NCI-H187 (cell line): ENCODE measurements around the gene KRTAP1-4.
"Not testable (repeated sequence)": the region's sequence is repeated elsewhere in the genome, so short reads cannot be mapped to it uniquely, and the experiment has no call there.

Source experiments
- DNase-seq, 2 experiments: peaks; one replicate each; lab custom pipeline; 2025; lab: John Stamatoyannopoulos, UW

Gene KRTAP1-4

GRCh38 chr17:41029633-41030245 is at the start of gene KRTAP1-4:
KRTAP1-4 (minus strand) TSS chr17:41030195; CDS start chr17:41030078, 117 bp downstream.
- no peak for DNase-seq

DNA sequence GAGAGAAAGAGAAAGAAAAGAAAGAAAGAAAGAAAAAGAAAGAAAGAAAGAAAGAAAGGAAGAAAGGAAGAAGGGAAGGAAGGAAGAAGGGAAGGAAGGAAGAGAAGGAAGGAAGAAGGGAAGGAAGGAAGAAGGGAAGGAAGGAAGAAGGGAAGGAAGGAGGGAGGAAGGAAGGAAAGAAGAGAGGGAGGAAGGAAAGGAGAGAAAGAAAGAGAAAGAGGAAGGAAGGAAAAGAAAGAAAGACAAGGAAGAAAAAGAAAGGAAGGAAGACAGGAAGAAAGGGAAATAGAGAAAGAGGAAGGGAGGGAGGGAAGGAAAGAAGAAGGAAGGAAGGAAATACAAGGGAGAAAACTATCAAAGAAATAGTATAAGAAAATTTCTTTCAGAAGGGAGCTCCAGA is 46.8 kb upstream of the KRTAP1-4 start:
- no peak for DNase-seq

DNA sequence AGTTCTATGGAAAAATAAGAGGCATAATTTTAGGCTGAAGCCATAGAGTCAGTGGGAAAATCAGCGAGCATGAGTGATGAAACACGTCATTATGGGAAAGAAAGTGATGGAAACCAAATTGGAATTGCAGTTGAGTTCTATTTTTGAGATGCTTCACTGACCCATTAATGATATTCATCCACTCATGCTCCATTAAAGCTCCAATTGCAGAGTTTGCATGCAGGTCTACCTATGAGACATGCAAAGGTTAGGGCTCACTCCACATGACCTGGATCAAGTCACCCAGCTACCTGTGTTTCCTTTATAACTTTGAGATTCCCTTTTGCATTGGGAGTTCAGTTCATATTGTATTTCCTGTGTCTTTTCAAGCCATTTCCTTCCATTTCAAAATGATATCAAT is 43.7 kb upstream of the KRTAP1-4 start:
- no peak for DNase-seq

DNA sequence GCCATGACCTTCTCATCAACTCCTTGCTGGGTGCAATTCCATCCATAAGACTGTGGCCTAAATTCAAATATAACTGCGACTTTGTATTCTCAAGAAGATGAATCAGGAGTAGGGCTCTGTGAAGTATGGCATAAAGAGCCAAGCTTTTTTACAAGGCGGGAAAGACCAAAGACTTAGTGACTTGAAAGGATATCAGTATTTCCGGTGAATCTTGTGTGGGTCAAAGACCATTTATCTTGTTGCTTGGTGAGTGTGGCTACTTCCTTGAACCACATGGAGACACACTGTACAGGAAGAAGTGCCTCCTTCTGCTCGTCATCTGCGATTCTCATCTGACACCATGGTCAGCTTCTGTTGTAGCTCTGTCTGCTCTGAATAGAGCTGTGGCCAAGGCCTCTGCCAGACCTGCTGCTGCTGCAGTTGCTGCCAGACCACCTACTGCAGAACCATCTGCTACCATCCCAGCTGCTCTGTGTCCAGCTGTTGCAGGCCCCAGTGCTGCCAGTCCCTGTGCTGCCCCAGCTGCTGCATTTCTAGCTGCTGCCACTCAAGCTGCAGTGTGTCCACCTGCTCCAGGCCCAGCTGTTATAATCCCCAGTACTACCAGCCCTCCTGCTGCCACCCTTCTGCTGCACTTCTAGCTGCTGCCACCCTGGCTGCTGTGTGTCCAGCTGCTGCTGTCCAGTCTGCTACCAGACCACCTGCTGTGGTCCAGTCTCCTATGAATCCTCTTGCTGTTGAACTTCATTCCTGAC is 41.8 kb upstream of the KRTAP1-4 start:
- no peak for DNase-seq

DNA sequence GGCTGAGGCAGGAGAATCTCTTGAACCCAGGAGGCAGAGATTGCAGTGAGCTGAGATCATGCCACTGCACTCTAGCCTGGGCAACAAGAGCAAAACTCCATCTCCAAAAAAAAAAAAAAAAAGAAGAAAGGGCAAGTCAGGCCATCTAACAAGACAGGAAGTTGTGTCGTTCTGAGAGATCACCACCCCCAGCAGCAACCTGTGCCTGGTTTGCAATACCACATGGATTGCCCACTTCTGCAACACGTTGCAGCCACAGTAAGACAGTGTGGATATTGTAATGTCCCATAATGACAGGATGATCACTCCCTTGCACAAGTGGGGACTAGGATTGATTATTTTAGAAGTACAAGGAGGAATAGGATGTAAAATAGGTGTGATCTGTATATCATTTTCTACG is 39.0 kb upstream of the KRTAP1-4 start:
- no peak for DNase-seq

DNA sequence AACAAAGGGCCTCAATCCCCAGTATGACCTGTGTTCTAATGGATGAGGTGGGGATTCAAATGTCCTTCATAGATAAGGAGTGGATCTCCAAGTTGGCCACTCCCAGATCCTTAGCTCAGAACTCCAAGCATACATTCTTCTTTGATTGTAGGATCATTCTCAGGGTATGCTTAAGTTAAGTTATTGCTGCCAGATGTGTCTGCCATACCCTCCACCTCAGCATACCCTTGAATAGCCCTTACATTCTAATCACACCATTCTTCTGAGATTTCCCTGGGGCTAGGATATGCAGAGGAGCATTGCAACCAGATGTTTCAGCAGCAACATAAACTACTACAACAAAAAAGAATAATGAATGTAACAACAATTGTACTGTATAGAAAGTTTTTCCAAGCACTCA is 37.3 kb upstream of the KRTAP1-4 start:
- no peak for DNase-seq

- no peak for DNase-seq
These were observed 36.0 kb upstream of the KRTAP1-4 start, which contains the start of gene KRTAP2-4 for GRCh38 chr17:41065829-41066624. KRTAP2-4 (minus strand) TSS chr17:41065879; CDS start chr17:41065845, 34 bp downstream.

DNA sequence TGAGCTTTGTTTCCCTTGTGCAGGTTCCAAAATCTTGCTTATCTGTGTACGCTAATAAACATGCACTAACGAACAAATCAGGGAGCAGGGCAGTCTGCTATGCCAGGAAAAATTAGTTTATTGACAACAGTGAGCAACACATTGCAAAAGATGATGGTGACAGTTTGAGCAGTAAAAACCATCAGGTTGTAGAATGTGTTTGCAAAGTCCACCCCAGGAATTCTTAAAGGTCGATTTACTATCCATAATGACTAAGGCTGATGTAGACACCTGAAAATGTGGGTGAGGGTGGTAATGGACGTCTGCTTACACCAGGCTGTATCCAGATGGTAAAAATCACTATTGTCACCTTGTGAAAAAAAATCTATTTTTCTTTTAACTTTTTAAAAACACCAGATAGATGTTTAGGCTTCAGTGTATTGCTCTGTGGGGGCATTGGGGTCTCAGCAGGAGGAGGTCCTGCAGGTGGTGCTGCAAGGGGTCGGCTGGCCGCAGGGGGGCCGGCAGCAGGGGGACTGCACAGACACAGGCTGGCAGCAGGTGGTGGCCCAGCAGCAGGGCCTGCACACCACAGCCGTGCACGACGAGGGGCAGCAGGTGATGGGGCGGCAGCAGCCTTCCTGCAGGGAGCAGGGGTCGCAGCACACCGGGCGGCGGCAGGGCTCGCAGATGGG is 35.2 kb upstream of the KRTAP1-4 start:
- not testable (repeated sequence) for DNase-seq

GRCh38 chr17:41064301-41064700 is 34.3 kb upstream of the KRTAP1-4 start:
- DNase-seq, result no peak

DNA sequence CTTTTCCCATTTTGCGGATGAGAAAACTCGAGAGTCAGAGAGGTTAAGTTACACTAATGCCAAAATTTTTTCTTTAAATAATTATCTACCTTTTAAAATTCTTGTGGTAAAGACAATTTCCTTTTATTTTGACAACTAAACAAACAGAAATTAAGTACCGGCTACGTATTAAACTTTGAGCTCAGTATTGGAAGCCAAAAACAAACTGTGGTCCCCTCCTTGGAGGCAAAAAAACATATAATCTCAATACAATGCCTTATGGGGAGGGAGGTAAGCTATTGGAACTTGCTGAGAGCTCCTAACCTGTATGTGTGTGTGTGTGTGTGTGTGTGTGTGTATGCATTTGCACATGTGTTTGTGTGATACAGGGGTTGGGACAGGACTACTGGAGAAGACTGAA is 33.5 kb upstream of the KRTAP1-4 start:
- DNase-seq, result no peak

DNA sequence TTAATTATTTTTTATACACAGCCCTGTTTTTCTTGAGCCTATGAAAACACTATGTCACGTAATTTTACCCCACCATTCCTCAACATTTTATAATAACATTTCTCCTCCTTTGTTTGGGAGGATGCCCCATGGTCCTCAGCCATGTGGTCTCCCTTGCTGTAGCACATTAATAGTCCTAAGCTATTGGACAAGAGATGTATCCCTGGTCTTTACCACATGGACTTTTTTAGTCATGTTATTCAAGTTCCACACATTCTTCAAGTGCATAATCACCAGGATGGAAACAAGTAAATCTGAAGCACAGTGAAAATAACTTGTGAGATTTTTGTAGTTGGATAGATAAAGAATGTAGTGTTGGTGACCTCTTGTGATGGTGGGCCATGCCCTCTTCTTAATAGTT is 32.0 kb upstream of the KRTAP1-4 start:
- no peak for DNase-seq

DNA sequence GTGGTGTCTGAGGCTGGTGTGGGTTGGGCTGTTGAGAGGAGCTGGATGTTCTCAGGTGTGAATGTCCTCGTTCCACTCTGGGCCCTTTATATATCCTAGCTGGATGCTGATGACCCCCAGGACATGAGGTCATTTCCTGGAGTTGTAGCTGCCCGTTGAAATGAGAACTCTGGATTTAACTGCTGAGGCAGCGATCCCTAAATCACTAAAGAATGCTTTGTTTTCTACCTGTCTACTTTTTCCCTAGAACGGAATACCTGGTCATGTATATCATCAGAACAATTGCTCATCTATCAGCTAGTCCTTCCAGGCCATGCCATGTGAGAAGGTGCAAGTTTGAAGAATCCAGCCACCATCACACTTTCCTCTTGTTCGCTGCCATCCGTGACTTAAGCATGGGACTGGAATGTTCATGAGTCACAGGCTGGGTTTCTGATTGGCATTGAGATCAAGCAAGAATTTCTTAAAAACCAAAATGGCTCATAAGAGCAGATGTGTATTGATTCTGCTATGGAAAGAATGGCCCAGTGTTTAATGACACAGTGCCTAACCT is 30.1 kb upstream of the KRTAP1-4 start, which contains the start of gene KRTAP2-3:
KRTAP2-3 (minus strand) TSS at position 63 of the 553 bp plus-strand sequence. CDS start 64 bp downstream, outside the sequence.
- DNase-seq, result no peak

- not testable (repeated sequence) for DNase-seq
These were observed 29.5 kb upstream of the KRTAP1-4 start for GRCh38 chr17:41059276-41060051.

DNA sequence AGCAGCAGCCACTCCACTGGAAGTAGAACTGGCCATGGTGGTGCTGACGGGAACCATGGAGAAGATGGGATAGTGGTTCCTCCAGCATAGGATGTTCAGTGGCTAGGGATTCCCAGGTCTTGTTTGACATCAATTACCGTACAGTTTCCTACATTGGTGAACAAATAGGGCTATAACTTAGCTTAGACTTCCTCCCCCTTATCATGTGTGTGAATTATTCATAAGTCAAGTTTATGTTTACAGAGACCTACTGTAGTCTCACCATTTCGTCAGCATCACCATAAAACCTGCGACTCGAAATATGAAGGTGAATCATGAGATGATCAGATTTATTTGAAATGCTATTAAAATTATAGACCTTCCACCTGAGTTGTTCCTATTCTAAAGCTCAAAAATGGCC is 28.7 kb upstream of the KRTAP1-4 start:
- DNase-seq, result no peak

GRCh38 chr17:41057547-41057946 is 27.6 kb upstream of the KRTAP1-4 start:
- no peak for DNase-seq

DNA sequence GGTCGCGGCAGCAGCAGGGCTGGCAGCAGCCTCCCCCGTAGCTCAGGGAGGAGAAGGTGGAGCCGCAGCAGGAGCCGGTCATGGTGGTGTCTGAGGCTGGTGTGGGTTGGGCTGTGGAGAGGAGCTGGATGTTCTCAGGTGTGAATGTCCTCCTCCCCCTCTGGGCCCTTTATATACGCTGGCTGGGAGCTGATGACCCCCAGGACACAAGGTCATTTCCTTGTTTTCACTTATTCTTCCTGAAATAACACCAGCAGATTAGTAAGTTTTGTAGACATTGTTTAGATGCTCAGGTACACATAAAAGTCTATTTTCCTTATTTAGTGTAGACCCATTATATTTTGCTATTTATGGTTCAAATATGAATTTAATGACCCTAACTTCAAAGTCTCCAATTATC is 25.1 kb upstream of the KRTAP1-4 start, which contains the start of gene KRTAP2-2:
KRTAP2-2 (minus strand) TSS at position 101 of the 400 bp plus-strand sequence; CDS start at position 82, 19 bp downstream.
- not testable (repeated sequence) for DNase-seq

DNA sequence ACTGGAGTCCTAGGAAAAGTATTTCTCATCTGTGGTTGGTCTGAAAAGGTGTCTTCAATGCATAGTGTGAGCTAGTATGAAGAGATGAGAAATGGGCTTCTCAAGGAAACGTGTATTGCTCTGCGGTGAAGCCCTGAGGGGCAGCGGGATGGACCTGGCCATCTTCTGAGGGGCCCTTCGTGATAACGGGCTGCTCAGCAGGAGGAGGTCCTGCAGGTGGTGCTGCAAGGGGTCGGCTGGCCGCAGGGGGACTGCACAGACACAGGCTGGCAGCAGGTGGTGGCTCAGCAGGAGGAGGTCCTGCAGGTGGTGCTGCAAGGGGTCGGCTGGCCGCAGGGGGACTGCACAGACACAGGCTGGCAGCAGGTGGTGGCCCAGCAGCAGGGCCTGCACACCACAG is 24.6 kb upstream of the KRTAP1-4 start:
- DNase-seq, result not testable (repeated sequence)

GRCh38 chr17:41054025-41054424 is 24.0 kb upstream of the KRTAP1-4 start:
- no peak for DNase-seq

- no peak for DNase-seq
These were observed 22.6 kb upstream of the KRTAP1-4 start for GRCh38 chr17:41052566-41052965.

DNA sequence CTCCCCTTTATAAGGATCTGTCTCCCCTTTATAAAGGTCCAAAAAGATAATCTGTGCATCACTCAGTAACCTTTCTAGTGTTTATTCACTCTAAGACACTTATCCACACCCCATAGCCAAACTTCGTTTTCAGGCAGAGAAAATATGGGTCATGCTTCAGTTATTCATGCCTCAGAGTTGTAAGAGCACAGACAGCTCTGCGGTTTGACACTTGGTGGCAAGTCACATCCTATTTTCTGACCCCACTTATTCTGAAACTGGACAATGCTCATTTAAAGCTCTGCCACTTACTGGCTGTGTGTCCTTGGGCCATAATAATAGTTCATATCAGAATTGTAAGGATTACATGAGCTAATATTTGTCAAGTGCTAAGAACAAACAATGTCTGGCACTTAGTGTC is 19.1 kb upstream of the KRTAP1-4 start:
- no peak for DNase-seq

DNA sequence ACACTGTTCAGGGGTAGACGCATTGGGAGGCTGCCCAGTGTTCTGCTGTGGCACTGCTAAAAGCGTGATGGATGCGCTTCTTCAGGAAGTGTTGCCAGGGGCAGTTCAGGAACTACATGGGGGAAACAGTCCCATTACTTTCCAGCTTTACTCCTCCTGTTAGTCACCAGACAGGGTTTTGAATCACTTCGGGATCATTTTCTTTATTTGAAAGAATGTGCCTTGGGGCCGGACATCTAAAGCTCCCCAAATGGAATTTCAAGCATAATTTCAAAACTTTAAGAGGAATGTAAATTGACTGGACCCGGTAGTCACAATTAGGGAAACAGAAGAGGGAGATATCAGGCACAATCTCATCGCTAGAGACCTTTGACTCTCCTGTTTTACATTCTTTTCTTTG is 18.4 kb upstream of the KRTAP1-4 start:
- no peak for DNase-seq
